Erythroblast (primary cell): ENCODE results near the gene SPCS2.

ENCODE experiments used
- GATA1 ChIP-seq: IDR thresholded peaks from 2 replicates; pipeline ENCODE4 v1.6.1; 2011; ENCODE audit warnings: low read depth, mild to moderate bottlenecking, control low read depth, low read length, moderate library complexity
- POLR2A ChIP-seq: IDR thresholded peaks from 2 replicates; pipeline ENCODE4 v1.6.1; 2011; ENCODE audit warnings: mild to moderate bottlenecking, low read length

DNA sequence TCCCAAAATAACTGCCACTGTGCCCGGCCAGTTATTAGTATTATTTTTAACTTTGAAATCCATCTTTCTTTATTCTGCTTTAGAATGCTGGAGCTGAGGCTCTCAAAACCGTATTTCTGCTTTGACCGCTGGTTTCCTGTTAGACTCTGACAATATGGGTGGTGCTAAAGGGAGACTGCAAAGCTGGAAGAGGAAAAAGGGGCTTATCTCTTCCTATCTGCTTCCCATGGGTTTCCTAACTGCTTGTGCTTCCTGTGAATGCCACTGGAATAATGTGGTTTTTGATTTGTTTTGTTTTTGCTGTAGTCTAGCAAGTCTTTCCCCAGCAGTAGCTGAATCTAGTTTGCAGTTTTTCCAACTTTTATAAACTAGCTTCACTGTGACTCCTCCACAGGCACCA, 43.7 kb upstream of the SPCS2 start:
- TF ChIP-seq POLR2A = no peak
- TF ChIP-seq GATA1 = no peak
